Stomach (tissue), 4 donors: ENCODE results near the gene THAP10.

ENCODE experiments used
- POLR2A ChIP-seq, 4 donors: fragments of 450-650 bp; IDR thresholded peaks; one replicate each; pipeline ENCODE4 v1.6.1; 2016; ENCODE audit warnings: antibody characterized with exemption in 4 of 4, control low read depth in 2 of 4, mild to moderate bottlenecking in 1 of 4, moderate library complexity in 1 of 4
- TF ChIP-seq, protein P1 (sequence below), 7 experiments: fragments of 450-650 bp in 4 of 7; fragments of 200-600 bp in 3 of 7; sonication (generic) in 3 of 7; IDR thresholded peaks; one replicate each; pipeline ENCODE4 v1.5.1; 2016 to 2019; ENCODE audit warnings: antibody characterized with exemption in 7 of 7, control low read depth in 2 of 7, mild to moderate bottlenecking in 1 of 7

DNA sequence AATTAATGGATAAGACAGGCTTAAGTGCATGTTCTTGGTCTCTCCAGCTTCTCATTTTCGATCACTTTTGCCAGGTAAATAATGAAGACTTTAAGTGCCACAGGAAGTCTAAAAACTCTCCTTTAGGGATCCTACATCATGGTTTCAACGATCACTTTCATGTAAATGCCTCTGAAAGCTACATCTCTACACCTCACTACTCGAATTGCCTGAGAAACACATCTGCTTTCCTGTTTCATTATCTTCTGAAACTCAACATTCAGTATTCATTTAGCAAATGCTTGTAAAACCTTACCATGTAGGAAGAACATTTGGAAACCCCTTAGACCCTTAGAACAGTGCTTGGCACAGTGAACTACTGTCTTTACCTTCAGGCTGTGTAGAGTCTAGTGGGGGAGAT is 16.2 kb downstream of the THAP10 start:
- TF ChIP-seq, protein P1, sequence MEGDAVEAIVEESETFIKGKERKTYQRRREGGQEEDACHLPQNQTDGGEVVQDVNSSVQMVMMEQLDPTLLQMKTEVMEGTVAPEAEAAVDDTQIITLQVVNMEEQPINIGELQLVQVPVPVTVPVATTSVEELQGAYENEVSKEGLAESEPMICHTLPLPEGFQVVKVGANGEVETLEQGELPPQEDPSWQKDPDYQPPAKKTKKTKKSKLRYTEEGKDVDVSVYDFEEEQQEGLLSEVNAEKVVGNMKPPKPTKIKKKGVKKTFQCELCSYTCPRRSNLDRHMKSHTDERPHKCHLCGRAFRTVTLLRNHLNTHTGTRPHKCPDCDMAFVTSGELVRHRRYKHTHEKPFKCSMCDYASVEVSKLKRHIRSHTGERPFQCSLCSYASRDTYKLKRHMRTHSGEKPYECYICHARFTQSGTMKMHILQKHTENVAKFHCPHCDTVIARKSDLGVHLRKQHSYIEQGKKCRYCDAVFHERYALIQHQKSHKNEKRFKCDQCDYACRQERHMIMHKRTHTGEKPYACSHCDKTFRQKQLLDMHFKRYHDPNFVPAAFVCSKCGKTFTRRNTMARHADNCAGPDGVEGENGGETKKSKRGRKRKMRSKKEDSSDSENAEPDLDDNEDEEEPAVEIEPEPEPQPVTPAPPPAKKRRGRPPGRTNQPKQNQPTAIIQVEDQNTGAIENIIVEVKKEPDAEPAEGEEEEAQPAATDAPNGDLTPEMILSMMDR (IDR thresholded peaks at IDR 0.05) = no peak
- TF ChIP-seq POLR2A (IDR thresholded peaks at IDR 0.05) = no peak
